ENCODE data around the gene BABAM2. TPM values are rescaled to one million over a fixed set of nuclear protein-coding genes. Genes with fewer than 3 reads are reported as not detected.

BABAM2 gene
- total and polyA plus RNA-seq, 2 of the 4 experiments (the other 2 are of a cell fraction): 20.9 to 23.1 TPM

DNA sequence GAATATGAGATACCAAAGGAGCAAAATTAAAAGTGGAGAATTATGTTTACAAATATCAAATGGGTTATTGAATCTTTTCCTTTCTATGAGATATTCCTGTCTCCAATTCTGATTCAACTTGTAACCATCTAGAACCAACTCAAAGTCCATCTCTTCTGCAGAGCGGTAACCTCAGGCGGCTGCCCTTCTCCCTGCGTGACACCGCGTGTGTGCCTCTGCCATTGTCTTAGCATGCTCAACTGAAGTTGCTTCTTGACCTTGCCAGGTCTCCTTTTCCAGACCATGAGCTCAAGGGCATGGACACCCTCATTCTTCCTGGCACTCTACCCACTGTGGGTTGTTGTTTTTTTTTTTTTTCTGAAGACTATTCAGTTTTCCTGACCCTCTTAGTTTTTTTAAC lies 398.1 kb downstream of the BABAM2 start:
- Histone ChIP-seq H3K56ac (ENCODE audit: extremely low read depth, insufficient read depth, low read length) (no peak overlapping the region), H3K23ac (ENCODE audit: low read depth, low read length) (no peak overlapping the region), H3K9me3 (ENCODE audit: control insufficient read depth, insufficient read depth, low read length) (no peaks in the 10 kb centered on the region), H2AK9ac (replicated peaks; ENCODE audit: low read depth, low read length, poor library complexity) (no peak overlapping the region), H2AK5ac (ENCODE audit: low read depth, low read length) (peak overlapping the region; percentile 85; the same call in 1 of the 2 replicates), H3K4me2 (ENCODE audit: low read depth, low read length) (no peak overlapping the region), H3K79me1 (ENCODE audit: low read depth in 1 of 2, low read length in 2 of 2) (peaks cover 0 to 15% of the 10 kb centered on the region in 2 experiments; a peak in 1 of 4 replicates), H4K91ac (ENCODE audit: insufficient read depth, low read depth, low read length) (no peak overlapping the region), H2BK20ac (ENCODE audit: low read depth, low read length) (no peak overlapping the region), H3K18ac (ENCODE audit: low read depth, low read length) (no peak overlapping the region), H4K20me1 (ENCODE audit: insufficient read depth, low read length) (no peaks in the 10 kb centered on the region), H3K27me3 (ENCODE audit: control insufficient read depth, insufficient read depth, low read length) (no peaks in the 10 kb centered on the region), H3K9me1 (ENCODE audit: insufficient read depth, low read length) (peaks cover 22% of the 10 kb centered on the region), H4K8ac (ENCODE audit: low read depth in 2 of 2, low read length in 2 of 2) (peak overlapping the region in 1 of 2 experiments; percentile 15; a peak in 1 of 4 replicates), H3K4me3 (ENCODE audit: insufficient read depth, low read depth, low read length) (no peak overlapping the region), H3K4me1 (ENCODE audit: control insufficient read depth, insufficient read depth, low read length) (peaks cover 21% of the 10 kb centered on the region), H2BK5ac (ENCODE audit: low read depth, low read length, poor library complexity, severe bottlenecking) (no peak overlapping the region), H2BK120ac (ENCODE audit: low read depth, low read length) (peak overlapping the region; percentile 90; the same call in 1 of the 2 replicates), H4K5ac (ENCODE audit: low read depth, low read length) (no peak overlapping the region), H3K4ac (ENCODE audit: low read depth, low read length) (peak overlapping the region; percentile 92; the same call in 1 of the 2 replicates), H2BK15ac (ENCODE audit: low read depth, low read length) (peak overlapping the region; percentile 36; the same call in 1 of the 3 replicates), H3K14ac (replicated peaks; ENCODE audit: low read depth, low read length) (no peak overlapping the region), H3K36me3 (ENCODE audit: control insufficient read depth, insufficient read depth, low read length) (no peaks in the 10 kb centered on the region), H3K9ac (ENCODE audit: low read depth, low read length) (no peak overlapping the region), H2AFZ (replicated peaks; ENCODE audit: low read length, poor library complexity) (no peak overlapping the region), H3K27ac (ENCODE audit: insufficient read depth, low read length) (no peak overlapping the region)
- BruUV-seq (replicated peaks): no TSS peak
- no peak for TF ChIP-seq RAD21 (IDR thresholded peaks at IDR 0.05; ENCODE audit: low read length)
- no peak for TF ChIP-seq POLR2A (IDR thresholded peaks at IDR 0.05; ENCODE audit: low read depth, low read length)
- TF ChIP-seq, protein P1, sequence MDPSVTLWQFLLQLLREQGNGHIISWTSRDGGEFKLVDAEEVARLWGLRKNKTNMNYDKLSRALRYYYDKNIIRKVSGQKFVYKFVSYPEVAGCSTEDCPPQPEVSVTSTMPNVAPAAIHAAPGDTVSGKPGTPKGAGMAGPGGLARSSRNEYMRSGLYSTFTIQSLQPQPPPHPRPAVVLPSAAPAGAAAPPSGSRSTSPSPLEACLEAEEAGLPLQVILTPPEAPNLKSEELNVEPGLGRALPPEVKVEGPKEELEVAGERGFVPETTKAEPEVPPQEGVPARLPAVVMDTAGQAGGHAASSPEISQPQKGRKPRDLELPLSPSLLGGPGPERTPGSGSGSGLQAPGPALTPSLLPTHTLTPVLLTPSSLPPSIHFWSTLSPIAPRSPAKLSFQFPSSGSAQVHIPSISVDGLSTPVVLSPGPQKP (IDR thresholded peaks at IDR 0.05; ENCODE audit: borderline replicate concordance, low read depth, low read length): no peak
- no peak for TF ChIP-seq CEBPB (IDR thresholded peaks at IDR 0.05; ENCODE audit: low read depth, low read length)
- TF ChIP-seq, protein P2, sequence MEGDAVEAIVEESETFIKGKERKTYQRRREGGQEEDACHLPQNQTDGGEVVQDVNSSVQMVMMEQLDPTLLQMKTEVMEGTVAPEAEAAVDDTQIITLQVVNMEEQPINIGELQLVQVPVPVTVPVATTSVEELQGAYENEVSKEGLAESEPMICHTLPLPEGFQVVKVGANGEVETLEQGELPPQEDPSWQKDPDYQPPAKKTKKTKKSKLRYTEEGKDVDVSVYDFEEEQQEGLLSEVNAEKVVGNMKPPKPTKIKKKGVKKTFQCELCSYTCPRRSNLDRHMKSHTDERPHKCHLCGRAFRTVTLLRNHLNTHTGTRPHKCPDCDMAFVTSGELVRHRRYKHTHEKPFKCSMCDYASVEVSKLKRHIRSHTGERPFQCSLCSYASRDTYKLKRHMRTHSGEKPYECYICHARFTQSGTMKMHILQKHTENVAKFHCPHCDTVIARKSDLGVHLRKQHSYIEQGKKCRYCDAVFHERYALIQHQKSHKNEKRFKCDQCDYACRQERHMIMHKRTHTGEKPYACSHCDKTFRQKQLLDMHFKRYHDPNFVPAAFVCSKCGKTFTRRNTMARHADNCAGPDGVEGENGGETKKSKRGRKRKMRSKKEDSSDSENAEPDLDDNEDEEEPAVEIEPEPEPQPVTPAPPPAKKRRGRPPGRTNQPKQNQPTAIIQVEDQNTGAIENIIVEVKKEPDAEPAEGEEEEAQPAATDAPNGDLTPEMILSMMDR (conservative IDR thresholded peaks at IDR 0.05; ENCODE audit: low read depth, low read length): no peak
- TF ChIP-seq MAZ (IDR thresholded peaks at IDR 0.05; ENCODE audit: borderline replicate concordance, low read depth, low read length): no peak
- TF ChIP-seq, protein P3, sequence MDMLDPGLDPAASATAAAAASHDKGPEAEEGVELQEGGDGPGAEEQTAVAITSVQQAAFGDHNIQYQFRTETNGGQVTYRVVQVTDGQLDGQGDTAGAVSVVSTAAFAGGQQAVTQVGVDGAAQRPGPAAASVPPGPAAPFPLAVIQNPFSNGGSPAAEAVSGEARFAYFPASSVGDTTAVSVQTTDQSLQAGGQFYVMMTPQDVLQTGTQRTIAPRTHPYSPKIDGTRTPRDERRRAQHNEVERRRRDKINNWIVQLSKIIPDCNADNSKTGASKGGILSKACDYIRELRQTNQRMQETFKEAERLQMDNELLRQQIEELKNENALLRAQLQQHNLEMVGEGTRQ (IDR thresholded peaks at IDR 0.05; ENCODE audit: low read depth, low read length): no peak
- no peak for TF ChIP-seq SMC3 (IDR thresholded peaks at IDR 0.05; ENCODE audit: low read depth, low read length)
- TF ChIP-seq MAFK (IDR thresholded peaks at IDR 0.05; ENCODE audit: low read depth, low read length): no peak
- intact Hi-C loops (cut with micrococcal nuclease): no loop called here
- no CpG with 5 or more reads among the region's 5 CpGs for WGBS, 2 experiments (ENCODE audit: extremely low coverage in 2 of 2, insufficient read length in 1 of 2)
- in situ Hi-C loops (cut with MboI; ENCODE audit: low sequenced_read_pairs): no loop called here
- dilution Hi-C loops (cut with HindIII; ENCODE audit: low sequenced_read_pairs, unreplicated experiment): no loop called here
- ChIA-PET POLR2A (ENCODE audit: unreplicated experiment) (no interaction called here), CTCF (no interaction called here)
- ATAC-seq (ENCODE audit: low read depth) (no peak), DNase-seq (no peak)
